H1 (cell line): Measurements from ENCODE around the gene GSKIP. TPM values are rescaled to one million over a fixed set of nuclear protein-coding genes. Genes with fewer than 3 reads are reported as not detected.

Experiments used
- CTCF ChIA-PET: fragments of 300-600 bp; sonication (Branson Sonifier 250); formaldehyde crosslinking; loops from one replicate; lab custom pipeline; 2021; ENCODE audit not compliant: partially characterized antibody; lab: Charles Lee
- POLR2A ChIA-PET: fragments of 300-600 bp; sonication (Branson Sonifier 250); formaldehyde crosslinking; loops from one replicate; lab custom pipeline; 2021; ENCODE audit warnings: inconsistent platforms; ENCODE audit not compliant: partially characterized antibody; lab: Charles Lee
- DNase-seq, 2 experiments: peaks; one replicate each; pipeline versions ENCODE4 v3.0.0 to v3.0.0-alpha.2; 2010 to 2022; ENCODE audit warnings: low spot score in 2 of 2, low read depth in 1 of 2, mixed read lengths in 1 of 2
- FAIRE-seq: peaks from 2 replicates; lab custom pipeline; 2011; peaks lifted over from hg19 to GRCh38; lab: Jason Lieb, UNC
- H2AFZ ChIP-seq: 2 replicates; pipeline ENCODE4 v1.8.1; 2012; ENCODE audit warnings: low read length, inconsistent platforms
- H2AK5ac ChIP-seq: 2 replicates; pipeline ENCODE4 v1.6.1; 2013; ENCODE audit warnings: low read depth, low read length
- H2BK120ac ChIP-seq: replicated peaks from 2 replicates; pipeline ENCODE3; 2013; ENCODE audit warnings: low read depth, low read length, inconsistent platforms
- H2BK12ac ChIP-seq: 2 replicates; pipeline ENCODE4 v1.6.1; 2013; ENCODE audit warnings: low read depth, low read length
- H2BK15ac ChIP-seq: 2 replicates; pipeline ENCODE4 v1.6.1; 2013; ENCODE audit warnings: low read length
- H2BK20ac ChIP-seq: 2 replicates; pipeline ENCODE4 v1.6.1; 2013; ENCODE audit warnings: low read length
- H2BK5ac ChIP-seq: 2 replicates; pipeline ENCODE4 v1.6.1; 2013; ENCODE audit warnings: low read depth, low read length
- H3K14ac ChIP-seq: 2 replicates; pipeline ENCODE4 v1.6.1; 2013; ENCODE audit warnings: inconsistent platforms; ENCODE audit not compliant: insufficient read length
- H3K18ac ChIP-seq: 2 replicates; pipeline ENCODE4 v1.6.1; 2013; ENCODE audit warnings: low read length; ENCODE audit errors: extremely low read depth
- H3K23ac ChIP-seq: 2 replicates; pipeline ENCODE4 v1.6.1; 2013; ENCODE audit warnings: inconsistent platforms; ENCODE audit not compliant: insufficient read length
- H3K23me2 ChIP-seq: 2 replicates; pipeline ENCODE4 v1.6.1; 2013; ENCODE audit warnings: low read depth, low read length
- H3K27ac ChIP-seq: 2 replicates; pipeline ENCODE4 v1.6.1; 2011; ENCODE audit warnings: low read depth, low read length, inconsistent platforms
- H3K27me3 ChIP-seq, 4 experiments: replicated peaks in 1 of 4; 1 replicate in 1 of 4; 2 replicates in 3 of 4; pipeline versions ENCODE4 v1.6.1 to v1.8.1; 2011 to 2013; ENCODE audit warnings: low read length in 3 of 4, mild to moderate bottlenecking in 3 of 4, inconsistent platforms in 2 of 4, mixed read lengths in 2 of 4, moderate library complexity in 1 of 4; ENCODE audit not compliant: control insufficient read depth in 3 of 4, insufficient read depth in 3 of 4; ENCODE audit errors: extremely low read depth in 1 of 4
- H3K36me3 ChIP-seq, 4 experiments: 2 replicates each; pipeline versions ENCODE4 v1.6.1 to v1.8.1; 2011 to 2013; ENCODE audit warnings: mild to moderate bottlenecking in 4 of 4, low read length in 3 of 4, moderate library complexity in 2 of 4, control low read depth in 1 of 4, inconsistent platforms in 1 of 4; ENCODE audit not compliant: insufficient read depth in 4 of 4, control insufficient read depth in 2 of 4
- H3K4ac ChIP-seq: replicated peaks from 2 replicates; pipeline ENCODE3; 2013; ENCODE audit warnings: low read length, low read depth, mixed read lengths, inconsistent platforms; ENCODE audit not compliant: insufficient read length
- H3K4me1 ChIP-seq, 4 experiments: replicated peaks in 1 of 4; 1 replicate in 1 of 4; 2 replicates in 3 of 4; pipeline versions ENCODE4 v1.6.1 to v1.8.1; 2011 to 2013; ENCODE audit warnings: low read length in 3 of 4, inconsistent platforms in 2 of 4, mixed read lengths in 1 of 4; ENCODE audit not compliant: insufficient read depth in 4 of 4, control insufficient read depth in 3 of 4
- H3K4me2 ChIP-seq, 2 experiments: 2 replicates each; pipeline versions ENCODE4 v1.6.1 to v1.8.1; 2011 to 2013; ENCODE audit warnings: low read depth in 2 of 2, low read length in 2 of 2, control low read depth in 1 of 2, inconsistent platforms in 1 of 2, mild to moderate bottlenecking in 1 of 2; ENCODE audit not compliant: insufficient read depth in 1 of 2
- H3K4me3 ChIP-seq, 4 experiments: fragments of 200-600, 300-600 bp in 1 of 4; sonication (generic), shearing (Covaris generic), sonication (Bioruptor Twin) in 1 of 4; 2 replicates each; pipeline versions ENCODE4 v1.5.1 to v1.8.1; 2011 to 2016; ENCODE audit warnings: low read length in 4 of 4, low read depth in 3 of 4, control low read depth in 2 of 4, inconsistent platforms in 2 of 4, mild to moderate bottlenecking in 2 of 4, mixed read lengths in 1 of 4, moderate library complexity in 1 of 4; ENCODE audit not compliant: insufficient read depth in 2 of 4; ENCODE audit errors: extremely low read depth in 1 of 4
- H3K56ac ChIP-seq: replicated peaks from 2 replicates; pipeline ENCODE3; 2013; ENCODE audit warnings: low read depth, mild to moderate bottlenecking, mixed read lengths, low read length, inconsistent platforms; ENCODE audit not compliant: insufficient read length
- H3K79me1 ChIP-seq: 2 replicates; pipeline ENCODE4 v1.6.1; 2013; ENCODE audit warnings: low read depth, low read length, control low read depth
- H3K79me2 ChIP-seq, 2 experiments: 2 replicates each; pipeline versions ENCODE4 v1.6.1 to v1.8.1; 2012 to 2013; ENCODE audit warnings: low read length in 2 of 2, mild to moderate bottlenecking in 2 of 2, inconsistent platforms in 1 of 2; ENCODE audit not compliant: insufficient read depth in 2 of 2, control insufficient read depth in 1 of 2
- H3K9ac ChIP-seq, 4 experiments: replicated peaks in 1 of 4; 1 replicate in 1 of 4; 2 replicates in 3 of 4; pipeline versions ENCODE4 v1.6.1 to v1.8.1; 2011 to 2013; ENCODE audit warnings: low read depth in 3 of 4, low read length in 3 of 4, control low read depth in 2 of 4, mild to moderate bottlenecking in 2 of 4, moderate library complexity in 2 of 4, inconsistent platforms in 1 of 4; ENCODE audit errors: extremely low read depth in 1 of 4
- H3K9me3 ChIP-seq, 2 experiments: 2 replicates each; pipeline versions ENCODE4 v1.6.1 to v1.8.1; 2012 to 2013; ENCODE audit warnings: mild to moderate bottlenecking in 2 of 2, moderate library complexity in 2 of 2, control low read depth in 1 of 2, inconsistent platforms in 1 of 2, low read depth in 1 of 2, low read length in 1 of 2, mixed read lengths in 1 of 2; ENCODE audit not compliant: insufficient read depth in 2 of 2
- H4K20me1 ChIP-seq, 2 experiments: replicated peaks in 1 of 2; 2 replicates each; pipeline versions ENCODE3 to v1.8.1; 2011 to 2013; ENCODE audit warnings: inconsistent platforms in 2 of 2, low read length in 2 of 2, mild to moderate bottlenecking in 1 of 2; ENCODE audit not compliant: insufficient read depth in 2 of 2, control insufficient read depth in 1 of 2
- H4K5ac ChIP-seq: 2 replicates; pipeline ENCODE4 v1.6.1; 2013; ENCODE audit warnings: low read length, low read depth, mixed read lengths, inconsistent platforms; ENCODE audit not compliant: insufficient read length
- H4K8ac ChIP-seq: 2 replicates; pipeline ENCODE4 v1.8.0; 2013; ENCODE audit warnings: mild to moderate bottlenecking, moderate library complexity, low read length, inconsistent platforms; ENCODE audit not compliant: insufficient read depth; ENCODE audit errors: extremely low read depth
- H4K91ac ChIP-seq: replicated peaks from 2 replicates; pipeline ENCODE3; 2013; ENCODE audit warnings: low read length, mixed read lengths, inconsistent platforms; ENCODE audit not compliant: insufficient read length
- MAFK ChIP-seq: IDR thresholded peaks from 2 replicates; pipeline ENCODE4 v1.6.1; 2012; ENCODE audit warnings: low read depth, mild to moderate bottlenecking, improper control_type of control experiment, low read length
- WGBS, 2 experiments: shearing (Covaris generic) in 1 of 2; methylation state at CpG; one replicate each; pipeline versions ENCODE4 v1.1.6 to v1.1.7; 2013 to 2015; ENCODE audit warnings: low lambda C conversion rate in 2 of 2, mixed read lengths in 2 of 2, inconsistent platforms in 1 of 2, low coverage in 1 of 2, missing lambda C conversion rate in 1 of 2; ENCODE audit not compliant: insufficient replicate concordance in 2 of 2, insufficient coverage in 1 of 2, insufficient read length in 1 of 2; ENCODE audit errors: extremely low coverage in 1 of 2, missing lambda C conversion rate in 1 of 2; 5-methylcytosine and 5-hydroxymethylcytosine counted together
- polyA plus RNA-seq, 7 experiments: library from polyadenylated mRNA; depleted of rRNA in 3 of 7; stranded (reverse) in 5 of 7; unstranded in 2 of 7; fragments of >200 nt in 5 of 7; fragments of 200-250 nt in 2 of 7; gene quantifications; 1 replicate in 5 of 7; 2 replicates in 1 of 7; 4 replicates in 1 of 7; pipeline versions ENCODE4 v1.2.1 to v1.2.3, GENCODE V29; 2011 to 2013; ENCODE audit warnings: missing spikeins in 2 of 7, mixed read lengths in 2 of 7
- total RNA-seq: library from RNA; stranded (reverse); fragmentation: NEBNext Ultra II Directional; extraction: Animal tissue kit (Norgen Biotek cat#: 25700); gene quantifications from 2 replicates; pipeline ENCODE4 v1.2.1, GENCODE V29; 2021

GSKIP gene
- total and polyA plus RNA-seq, 2 of the 8 experiments (the other 6 are each of a cell fraction or from before 2014, with no cell fraction given): 20.3 to 37.1 TPM

DNA sequence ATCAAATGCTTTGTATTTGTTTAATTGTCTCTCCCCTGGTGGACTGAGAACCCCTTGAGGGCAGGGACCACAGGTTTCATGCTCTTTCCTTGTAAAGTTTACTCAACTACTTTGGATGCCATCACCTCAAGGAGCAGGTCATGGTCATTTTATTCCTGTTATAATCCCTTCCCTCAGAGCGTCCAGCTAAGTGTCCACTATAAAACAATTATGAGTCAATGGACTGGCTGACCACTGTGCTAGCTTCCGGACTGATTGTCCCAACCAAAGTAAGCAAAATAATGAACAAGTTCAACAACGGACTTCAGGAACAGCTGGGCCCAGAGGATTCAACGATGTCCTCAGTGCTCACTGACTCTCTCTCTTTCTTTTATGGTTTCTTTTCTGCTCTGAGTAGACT, 46.8 kb downstream of the GSKIP start:
- Histone ChIP-seq H2BK20ac (no peak overlapping the region), H3K14ac (no peak overlapping the region), H2AK5ac (no peak overlapping the region), H3K79me2 (no peaks in the 10 kb centered on the region), H4K8ac (no peak overlapping the region), H3K27me3 (no peaks in the 10 kb centered on the region), H2BK15ac (no peak overlapping the region), H2BK12ac (no peak overlapping the region), H2BK120ac (no peak overlapping the region), H3K79me1 (no peaks in the 10 kb centered on the region), H4K20me1 (no peaks in the 10 kb centered on the region), H2BK5ac (no peak overlapping the region), H3K9ac (no peak overlapping the region), H3K23me2 (no peaks in the 10 kb centered on the region), H4K91ac (no peak overlapping the region), H3K27ac (no peak overlapping the region), H3K18ac (no peak overlapping the region), H3K4me3 (no peak overlapping the region), H3K9me3 (no peaks in the 10 kb centered on the region), H3K23ac (no peak overlapping the region), H3K4me2 (no peak overlapping the region), H3K4me1 (no peaks in the 10 kb centered on the region), H4K5ac (no peak overlapping the region), H2AFZ (no peak overlapping the region), H3K4ac (no peak overlapping the region), H3K56ac (no peak overlapping the region), H3K36me3 (no peaks in the 10 kb centered on the region)
- WGBS, 2 experiments: 87% methylated on average over 4 of the region's 4 CpGs; no CpG with 5 or more reads in 1 of the 2 experiments
- CTCF ChIA-PET: interaction anchor here (0.6 to 0.9 kb wide), 2 partner anchors 13 to 80 kb away, joined by 3 read pairs; no protein-coding TSS in a partner anchor
- POLR2A ChIA-PET: interaction anchor here (1.0 kb wide), 1 partner anchor 9 kb away, joined by 3 read pairs; no protein-coding TSS in a partner anchor
- DNase-seq (no peak), FAIRE-seq (no peak)
- no peak for TF ChIP-seq MAFK
